ENCODE measurements around the gene INCENP.

Gene INCENP

GRCh38 chr11:62139526-62140303, 15.9 kb downstream of the INCENP start:
- no peak overlapping the region for H3K4me3 ChIP-seq (ENCODE audit: low read length)
- H3K27me3 ChIP-seq (ENCODE audit: insufficient read depth, low read length): no peaks in the 10 kb centered on the region
- H3K9me3 ChIP-seq (ENCODE audit: low read length): no peaks in the 10 kb centered on the region
- H3K36me3 ChIP-seq (ENCODE audit: insufficient read depth, low read length): peaks cover 69% of the 10 kb centered on the region
- no peak overlapping the region for H2AFZ ChIP-seq (ENCODE audit: low read depth, low read length)
- no peaks in the 10 kb centered on the region for H3K4me1 ChIP-seq (ENCODE audit: insufficient read depth, low read length)

DNA sequence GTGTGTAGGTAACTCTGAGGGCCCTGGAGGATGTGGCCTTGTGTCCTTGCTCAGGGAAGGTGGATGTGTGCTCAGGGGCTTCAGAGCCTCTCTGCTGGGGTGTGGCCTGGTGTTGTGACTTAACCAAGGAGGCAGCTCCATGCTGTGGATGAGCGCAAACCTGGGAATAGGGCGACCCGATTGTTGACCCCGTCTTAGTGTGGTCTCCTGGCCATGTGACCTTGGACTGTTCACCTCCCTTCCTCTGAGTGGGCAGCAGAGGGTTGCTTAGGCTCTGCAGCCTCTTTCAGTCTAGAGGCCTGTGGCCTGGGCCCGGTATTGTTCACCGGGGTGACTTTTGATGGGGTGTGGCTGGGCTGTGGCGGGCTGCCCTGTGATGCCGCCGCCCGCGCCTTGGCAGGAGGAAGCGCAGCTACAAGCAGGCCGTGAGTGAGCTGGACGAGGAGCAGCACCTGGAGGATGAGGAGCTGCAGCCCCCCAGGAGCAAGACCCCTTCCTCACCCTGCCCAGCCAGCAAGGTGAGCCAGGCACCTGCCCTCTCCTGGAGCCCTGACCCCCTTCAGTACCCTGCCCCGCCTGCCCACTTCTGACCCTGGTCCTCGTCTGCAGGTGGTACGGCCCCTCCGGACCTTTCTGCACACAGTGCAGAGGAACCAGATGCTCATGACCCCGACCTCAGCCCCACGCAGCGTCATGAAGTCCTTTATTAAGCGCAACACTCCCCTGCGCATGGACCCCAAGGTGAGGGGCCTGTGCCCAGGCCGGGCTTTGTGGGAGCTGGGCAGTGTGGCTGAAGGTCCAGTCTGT, 16.7 kb downstream of the INCENP start:
- Histone ChIP-seq H3K36me3 (ENCODE audit: insufficient read depth, low read length) (peaks cover 74% of the 10 kb centered on the region), H3K27me3 (ENCODE audit: insufficient read depth, low read length) (no peaks in the 10 kb centered on the region), H3K9me3 (ENCODE audit: low read length) (no peaks in the 10 kb centered on the region), H3K4me3 (ENCODE audit: low read length) (no peak overlapping the region), H2AFZ (ENCODE audit: low read depth, low read length) (no peak overlapping the region), H3K4me1 (ENCODE audit: insufficient read depth, low read length) (no peaks in the 10 kb centered on the region)

DNA sequence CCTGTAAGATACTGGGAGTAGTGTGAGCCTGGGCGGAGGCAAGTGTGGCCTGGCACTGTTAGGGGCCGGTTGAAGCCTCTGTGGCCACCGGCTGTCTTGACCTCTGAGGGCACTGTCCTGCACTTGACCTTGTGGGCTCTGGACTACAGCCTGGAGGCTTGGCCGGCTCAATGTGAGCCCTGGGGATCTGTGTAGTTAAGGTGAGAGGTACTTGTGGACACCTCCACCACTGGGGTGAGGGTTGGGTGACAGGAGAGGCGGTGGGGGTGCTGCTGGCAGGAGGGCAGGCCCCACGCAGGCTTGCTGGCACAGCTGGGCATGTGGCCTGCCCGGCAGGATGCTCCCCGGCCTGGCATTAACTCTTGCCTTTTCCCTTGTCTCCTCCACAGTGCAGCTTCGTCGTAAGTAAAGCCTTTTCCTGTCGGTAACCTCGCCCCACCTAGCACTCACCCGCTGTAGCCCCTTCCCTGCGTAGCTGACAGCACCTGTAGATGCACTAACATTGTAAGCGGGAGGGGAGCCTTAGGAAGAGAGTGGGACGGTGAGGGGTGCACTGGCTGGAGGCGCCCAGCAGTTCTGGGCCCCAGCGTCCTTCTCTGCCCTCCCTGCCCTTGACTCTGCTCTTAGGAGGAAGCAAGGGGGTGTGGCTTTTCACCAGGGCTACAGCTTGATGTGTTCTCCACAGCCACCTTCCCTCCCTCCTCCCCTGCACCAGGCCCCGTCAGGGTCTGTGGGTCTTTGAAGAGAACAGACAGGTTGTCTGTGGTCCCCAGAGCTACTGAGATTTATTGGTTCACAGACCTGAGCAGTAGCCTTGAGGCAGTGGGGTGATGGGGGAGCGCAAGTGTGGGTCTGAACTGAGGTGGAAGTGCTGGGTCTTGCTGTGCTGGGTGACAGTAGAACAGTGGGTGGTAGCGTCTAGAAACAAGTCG, 17.6 kb downstream of the INCENP start:
- no peaks in the 10 kb centered on the region for H3K27me3 ChIP-seq (ENCODE audit: insufficient read depth, low read length)
- no peaks in the 10 kb centered on the region for H3K9me3 ChIP-seq (ENCODE audit: low read length)
- H3K4me3 ChIP-seq (ENCODE audit: low read length): no peak overlapping the region
- no peaks in the 10 kb centered on the region for H3K4me1 ChIP-seq (ENCODE audit: insufficient read depth, low read length)
- peaks cover 83% of the 10 kb centered on the region for H3K36me3 ChIP-seq (ENCODE audit: insufficient read depth, low read length)
- H2AFZ ChIP-seq (ENCODE audit: low read depth, low read length): no peak overlapping the region

- Histone ChIP-seq H3K4me1 (ENCODE audit: insufficient read depth, low read length) (no peaks in the 10 kb centered on the region), H3K36me3 (ENCODE audit: insufficient read depth, low read length) (peaks cover 88% of the 10 kb centered on the region), H3K4me3 (ENCODE audit: low read length) (no peak overlapping the region), H3K9me3 (ENCODE audit: low read length) (no peaks in the 10 kb centered on the region), H2AFZ (ENCODE audit: low read depth, low read length) (no peak overlapping the region), H3K27me3 (ENCODE audit: insufficient read depth, low read length) (no peaks in the 10 kb centered on the region)
Observed at GRCh38 chr11:62142043-62142375, 18.2 kb downstream of the INCENP start.

- Histone ChIP-seq H2AFZ (ENCODE audit: low read depth, low read length) (no peak overlapping the region), H3K27me3 (ENCODE audit: insufficient read depth, low read length) (no peaks in the 10 kb centered on the region), H3K4me1 (ENCODE audit: insufficient read depth, low read length) (no peaks in the 10 kb centered on the region), H3K4me3 (ENCODE audit: low read length) (no peak overlapping the region), H3K36me3 (ENCODE audit: insufficient read depth, low read length) (peaks cover 89% of the 10 kb centered on the region), H3K9me3 (ENCODE audit: low read length) (no peaks in the 10 kb centered on the region)
Observed at GRCh38 chr11:62142921-62143320, 19.1 kb downstream of the INCENP start.

- Histone ChIP-seq H3K4me3 (ENCODE audit: low read length) (no peak overlapping the region), H3K4me1 (ENCODE audit: insufficient read depth, low read length) (no peaks in the 10 kb centered on the region), H3K27me3 (ENCODE audit: insufficient read depth, low read length) (no peaks in the 10 kb centered on the region), H3K36me3 (ENCODE audit: insufficient read depth, low read length) (peaks cover 89% of the 10 kb centered on the region), H2AFZ (ENCODE audit: low read depth, low read length) (no peak overlapping the region), H3K9me3 (ENCODE audit: low read length) (no peaks in the 10 kb centered on the region)
Observed at GRCh38 chr11:62143727-62144126, 19.9 kb downstream of the INCENP start.

DNA sequence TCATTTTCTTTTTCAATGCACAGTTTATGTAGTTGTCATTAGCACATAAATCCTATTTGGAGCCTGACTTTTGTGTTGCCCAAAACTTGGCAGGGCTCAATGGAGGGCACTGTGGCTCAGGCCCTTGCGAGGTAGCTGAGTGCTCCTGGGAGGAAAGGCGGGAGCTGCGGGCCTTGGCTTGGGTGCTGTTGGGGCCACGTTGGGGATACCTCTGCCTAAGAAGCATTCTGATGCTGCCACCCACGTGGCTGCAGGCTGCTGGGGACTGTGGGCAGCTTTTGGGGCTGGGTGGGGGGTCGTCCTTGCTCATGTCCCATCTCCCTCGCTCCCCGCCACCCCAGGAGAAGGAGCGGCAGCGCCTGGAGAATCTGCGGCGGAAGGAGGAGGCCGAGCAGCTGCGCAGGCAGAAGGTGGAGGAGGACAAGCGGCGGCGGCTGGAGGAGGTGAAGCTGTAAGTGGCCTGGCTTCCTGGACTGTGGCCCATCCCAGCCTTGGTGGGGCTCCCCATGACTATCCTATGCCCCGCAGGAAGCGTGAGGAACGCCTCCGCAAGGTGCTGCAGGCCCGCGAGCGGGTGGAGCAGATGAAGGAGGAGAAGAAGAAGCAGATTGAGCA, 20.9 kb downstream of the INCENP start:
- H3K9me3 ChIP-seq (ENCODE audit: low read length): no peaks in the 10 kb centered on the region
- H3K4me1 ChIP-seq (ENCODE audit: insufficient read depth, low read length): no peaks in the 10 kb centered on the region
- no peak overlapping the region for H2AFZ ChIP-seq (ENCODE audit: low read depth, low read length)
- no peak overlapping the region for H3K4me3 ChIP-seq (ENCODE audit: low read length)
- peaks cover 89% of the 10 kb centered on the region for H3K36me3 ChIP-seq (ENCODE audit: insufficient read depth, low read length)
- no peaks in the 10 kb centered on the region for H3K27me3 ChIP-seq (ENCODE audit: insufficient read depth, low read length)

- Histone ChIP-seq H3K4me1 (ENCODE audit: insufficient read depth, low read length) (no peaks in the 10 kb centered on the region), H3K4me3 (ENCODE audit: low read length) (no peak overlapping the region), H3K36me3 (ENCODE audit: insufficient read depth, low read length) (peaks cover 89% of the 10 kb centered on the region), H3K9me3 (ENCODE audit: low read length) (no peaks in the 10 kb centered on the region), H2AFZ (ENCODE audit: low read depth, low read length) (no peak overlapping the region), H3K27me3 (ENCODE audit: insufficient read depth, low read length) (no peaks in the 10 kb centered on the region)
Observed at GRCh38 chr11:62145261-62145871, 21.6 kb downstream of the INCENP start.

DNA sequence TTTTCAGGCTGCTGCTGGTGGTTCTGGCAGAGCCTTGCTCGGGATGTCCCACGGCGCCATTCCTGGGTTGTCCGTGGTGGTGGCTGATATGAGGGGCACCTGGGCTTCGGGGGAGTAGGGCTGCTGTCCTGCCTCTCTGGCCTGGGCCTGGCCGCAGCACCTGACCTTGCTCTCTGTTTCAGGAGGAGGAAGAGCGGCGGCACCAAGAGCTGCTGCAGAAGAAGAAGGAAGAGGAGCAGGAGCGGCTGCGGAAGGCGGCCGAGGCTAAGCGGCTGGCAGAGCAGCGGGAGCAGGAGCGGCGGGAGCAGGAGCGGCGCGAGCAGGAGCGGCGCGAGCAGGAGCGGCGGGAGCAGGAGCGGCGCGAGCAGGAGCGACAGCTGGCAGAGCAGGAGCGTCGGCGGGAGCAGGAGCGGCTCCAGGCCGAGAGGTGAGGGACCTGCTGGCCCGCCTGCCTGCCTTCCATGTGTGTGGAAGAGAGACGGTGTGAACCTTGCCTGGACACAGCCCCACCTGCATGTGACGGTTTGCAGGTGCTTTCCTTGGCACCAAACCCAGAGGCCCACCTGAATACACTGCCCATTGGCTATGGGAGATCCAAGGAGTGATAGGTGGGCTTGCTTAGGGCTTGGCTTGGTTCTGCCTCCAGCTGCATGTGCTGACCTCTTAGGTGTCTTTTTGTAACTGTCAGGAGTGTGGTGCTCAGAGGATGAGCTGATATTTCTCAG, 22.8 kb downstream of the INCENP start:
- H2AFZ ChIP-seq (ENCODE audit: low read depth, low read length): no peak overlapping the region
- peaks cover 89% of the 10 kb centered on the region for H3K36me3 ChIP-seq (ENCODE audit: insufficient read depth, low read length)
- no peak overlapping the region for H3K4me3 ChIP-seq (ENCODE audit: low read length)
- H3K27me3 ChIP-seq (ENCODE audit: insufficient read depth, low read length): no peaks in the 10 kb centered on the region
- H3K9me3 ChIP-seq (ENCODE audit: low read length): no peaks in the 10 kb centered on the region
- no peaks in the 10 kb centered on the region for H3K4me1 ChIP-seq (ENCODE audit: insufficient read depth, low read length)

DNA sequence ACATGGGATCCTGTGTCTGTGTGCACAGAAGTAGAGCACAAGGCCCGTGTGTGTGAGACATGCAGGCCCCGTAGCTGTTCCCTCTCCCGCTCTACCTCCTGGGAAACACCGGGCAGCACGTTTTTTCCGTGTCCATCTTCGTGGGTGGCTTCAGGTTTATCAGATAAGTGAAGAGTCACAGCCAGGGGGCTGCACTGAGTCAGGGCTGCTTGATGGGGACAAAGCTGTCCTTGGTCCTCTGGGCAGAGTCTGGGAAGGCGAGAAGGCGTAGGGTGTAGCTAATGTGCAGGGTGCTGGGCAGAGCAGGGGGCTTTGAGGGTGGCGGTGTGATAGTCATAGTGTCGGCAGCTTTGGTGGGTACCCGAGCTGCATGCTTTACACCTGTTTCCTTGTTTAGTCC, 23.7 kb downstream of the INCENP start:
- no peaks in the 10 kb centered on the region for H3K4me1 ChIP-seq (ENCODE audit: insufficient read depth, low read length)
- no peaks in the 10 kb centered on the region for H3K27me3 ChIP-seq (ENCODE audit: insufficient read depth, low read length)
- H2AFZ ChIP-seq (ENCODE audit: low read depth, low read length): no peak overlapping the region
- H3K4me3 ChIP-seq (ENCODE audit: low read length): no peak overlapping the region
- H3K36me3 ChIP-seq (ENCODE audit: insufficient read depth, low read length): peaks cover 89% of the 10 kb centered on the region
- H3K9me3 ChIP-seq (ENCODE audit: low read length): no peaks in the 10 kb centered on the region

DNA sequence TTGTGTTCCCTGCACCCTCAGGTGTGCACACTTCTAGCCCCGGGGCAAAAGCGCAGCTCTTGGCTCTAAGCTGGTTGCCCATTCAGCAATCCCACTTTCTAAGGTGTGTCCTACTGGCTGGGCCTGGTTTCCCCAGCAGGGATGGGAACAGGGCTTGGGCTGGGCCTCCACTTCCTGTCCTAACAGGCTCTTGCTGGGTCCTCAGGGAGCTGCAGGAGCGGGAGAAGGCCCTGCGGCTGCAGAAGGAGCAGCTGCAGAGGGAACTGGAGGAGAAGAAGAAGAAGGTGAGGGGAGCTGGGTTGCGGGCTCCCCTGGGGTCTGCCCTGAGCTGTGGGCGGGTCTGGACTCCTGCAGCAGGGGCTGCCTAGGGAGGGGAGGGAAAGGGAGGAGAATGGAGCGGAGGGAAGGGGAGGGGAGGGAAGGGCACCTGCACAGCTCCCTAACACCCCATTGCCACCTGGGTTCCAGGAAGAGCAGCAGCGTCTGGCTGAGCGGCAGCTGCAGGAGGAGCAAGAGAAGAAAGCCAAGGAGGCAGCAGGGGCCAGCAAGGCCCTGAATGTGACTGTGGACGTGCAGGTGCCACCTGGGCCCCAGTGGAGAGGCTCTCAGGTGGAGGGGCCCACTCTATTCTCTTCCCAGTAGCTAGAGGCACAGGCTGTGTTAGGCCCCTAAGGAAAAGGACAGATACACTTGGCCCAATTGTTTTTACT, 24.6 kb downstream of the INCENP start:
- no peak overlapping the region for H2AFZ ChIP-seq (ENCODE audit: low read depth, low read length)
- peaks cover 91% of the 10 kb centered on the region for H3K36me3 ChIP-seq (ENCODE audit: insufficient read depth, low read length)
- no peaks in the 10 kb centered on the region for H3K4me1 ChIP-seq (ENCODE audit: insufficient read depth, low read length)
- no peaks in the 10 kb centered on the region for H3K27me3 ChIP-seq (ENCODE audit: insufficient read depth, low read length)
- no peaks in the 10 kb centered on the region for H3K9me3 ChIP-seq (ENCODE audit: low read length)
- H3K4me3 ChIP-seq (ENCODE audit: low read length): no peak overlapping the region
